ENCODE data around the gene ABHD17C. TPM values are rescaled to one million over a fixed set of nuclear protein-coding genes. Genes with fewer than 3 reads are reported as not detected.

ABHD17C gene
- total RNA-seq, 1 donor: 11.6 TPM

- Histone ChIP-seq H3K79me2 (ENCODE audit: insufficient read depth, low read length) (peaks cover 61% of the 10 kb centered on the region), H3K36me3 (ENCODE audit: insufficient read depth, low read length) (no peaks in the 10 kb centered on the region)
Observed at GRCh38 chr15:80739919-80740318, 44.8 kb downstream of the ABHD17C start.

GRCh38 chr15:80742081-80742480 is 47.0 kb downstream of the ABHD17C start:
- no peak overlapping the region for H3K27ac ChIP-seq (ENCODE audit: low read depth, low read length)
- H3K27me3 ChIP-seq (ENCODE audit: insufficient read depth, low read length): no peaks in the 10 kb centered on the region
- H3K4me2 ChIP-seq (ENCODE audit: insufficient read depth, low read length): no peak overlapping the region
- H3K4me3 ChIP-seq (ENCODE audit: insufficient read depth, low read length): no peak overlapping the region
- H4K20me1 ChIP-seq (ENCODE audit: insufficient read depth, low read length): peaks cover 3% of the 10 kb centered on the region
- H3K36me3 ChIP-seq (ENCODE audit: insufficient read depth, low read length): no peaks in the 10 kb centered on the region
- TF ChIP-seq CTCF (IDR thresholded peaks at IDR 0.05; ENCODE audit: extremely low read depth, low read depth, low read length): no peak
- H3K9me3 ChIP-seq (ENCODE audit: low read depth, low read length): no peaks in the 10 kb centered on the region
- H3K4me1 ChIP-seq (ENCODE audit: insufficient read depth, low read length): peaks cover 25% of the 10 kb centered on the region
- peaks cover 65% of the 10 kb centered on the region for H3K79me2 ChIP-seq (ENCODE audit: insufficient read depth, low read length)
- DNase-seq (ENCODE audit: insufficient read length, low spot score, missing footprints): no peak
- no peak overlapping the region for H2AFZ ChIP-seq (ENCODE audit: low read length)

More at GRCh38 chr15:80739919-80740318, 44.8 kb downstream of the ABHD17C start:
- Histone ChIP-seq H2AFZ (ENCODE audit: low read length) (no peak overlapping the region), H3K27me3 (ENCODE audit: insufficient read depth, low read length) (no peaks in the 10 kb centered on the region), H3K27ac (ENCODE audit: low read depth, low read length) (no peak overlapping the region), H3K9me3 (ENCODE audit: low read depth, low read length) (no peaks in the 10 kb centered on the region), H3K4me3 (ENCODE audit: insufficient read depth, low read length) (no peak overlapping the region), H3K4me1 (ENCODE audit: insufficient read depth, low read length) (peaks cover 17% of the 10 kb centered on the region), H4K20me1 (ENCODE audit: insufficient read depth, low read length) (peaks cover 3% of the 10 kb centered on the region), H3K4me2 (ENCODE audit: insufficient read depth, low read length) (no peak overlapping the region)
- no peak for TF ChIP-seq CTCF (IDR thresholded peaks at IDR 0.05; ENCODE audit: extremely low read depth, low read depth, low read length)
- no peak for DNase-seq (ENCODE audit: insufficient read length, low spot score, missing footprints)

- peaks cover 65% of the 10 kb centered on the region for H3K79me2 ChIP-seq (ENCODE audit: insufficient read depth, low read length)
- peaks cover 25% of the 10 kb centered on the region for H3K4me1 ChIP-seq (ENCODE audit: insufficient read depth, low read length)
- peak overlapping the region; percentile 92 for H3K27ac ChIP-seq (ENCODE audit: low read depth, low read length)
- TF ChIP-seq CTCF (IDR thresholded peaks at IDR 0.05; ENCODE audit: extremely low read depth, low read depth, low read length): no peak
- H2AFZ ChIP-seq (ENCODE audit: low read length): peak overlapping the region; percentile 2
- no peak overlapping the region for H3K4me3 ChIP-seq (ENCODE audit: insufficient read depth, low read length)
- no peaks in the 10 kb centered on the region for H4K20me1 ChIP-seq (ENCODE audit: insufficient read depth, low read length)
- no peaks in the 10 kb centered on the region for H3K9me3 ChIP-seq (ENCODE audit: low read depth, low read length)
- no peaks in the 10 kb centered on the region for H3K27me3 ChIP-seq (ENCODE audit: insufficient read depth, low read length)
- H3K4me2 ChIP-seq (ENCODE audit: insufficient read depth, low read length): no peak overlapping the region
- no peaks in the 10 kb centered on the region for H3K36me3 ChIP-seq (ENCODE audit: insufficient read depth, low read length)
- DNase-seq (ENCODE audit: insufficient read length, low spot score, missing footprints): no peak
Observed at GRCh38 chr15:80743189-80743833, 48.2 kb downstream of the ABHD17C start.

GRCh38 chr15:80744415-80744814 is 49.3 kb downstream of the ABHD17C start:
- Histone ChIP-seq H2AFZ (ENCODE audit: low read length) (no peak overlapping the region), H3K79me2 (ENCODE audit: insufficient read depth, low read length) (peaks cover 71% of the 10 kb centered on the region)

More at GRCh38 chr15:80744415-80744814, 49.3 kb downstream of the ABHD17C start:
- Histone ChIP-seq H4K20me1 (ENCODE audit: insufficient read depth, low read length) (no peaks in the 10 kb centered on the region), H3K4me2 (ENCODE audit: insufficient read depth, low read length) (peak overlapping the region; percentile 52), H3K27me3 (ENCODE audit: insufficient read depth, low read length) (no peaks in the 10 kb centered on the region), H3K27ac (ENCODE audit: low read depth, low read length) (peak overlapping the region; percentile 92), H3K9me3 (ENCODE audit: low read depth, low read length) (no peaks in the 10 kb centered on the region), H3K4me3 (ENCODE audit: insufficient read depth, low read length) (no peak overlapping the region), H3K36me3 (ENCODE audit: insufficient read depth, low read length) (no peaks in the 10 kb centered on the region), H3K4me1 (ENCODE audit: insufficient read depth, low read length) (peaks cover 26% of the 10 kb centered on the region)
- no peak for TF ChIP-seq CTCF (IDR thresholded peaks at IDR 0.05; ENCODE audit: extremely low read depth, low read depth, low read length)
- DNase-seq (ENCODE audit: insufficient read length, low spot score, missing footprints): no peak

All from osteoblast (primary cell).